Measurements from ENCODE around the gene CALN1.

DNA sequence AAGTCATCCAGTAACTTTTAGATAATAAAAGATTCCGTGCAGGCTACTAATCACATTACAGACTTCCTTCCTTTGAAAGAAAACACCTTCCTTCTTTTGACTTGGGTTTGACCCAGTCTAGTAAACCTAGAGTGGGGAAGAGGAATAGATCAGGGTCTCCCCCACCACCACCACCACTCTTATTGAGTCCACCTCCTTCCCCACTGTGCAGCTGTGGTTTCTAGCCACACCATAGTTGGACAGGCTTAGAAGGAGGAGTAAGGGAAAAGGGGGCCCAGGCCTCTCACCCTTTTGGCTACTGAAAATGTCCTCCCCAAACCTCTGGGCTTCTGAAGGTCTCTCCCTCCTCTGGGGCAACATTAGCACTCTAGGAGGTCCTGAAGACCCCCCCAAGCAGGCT is 372.7 kb downstream of the CALN1 start:
- no peak for TF ChIP-seq POLR2A (IDR thresholded peaks at IDR 0.05)
- TF ChIP-seq, protein P1, sequence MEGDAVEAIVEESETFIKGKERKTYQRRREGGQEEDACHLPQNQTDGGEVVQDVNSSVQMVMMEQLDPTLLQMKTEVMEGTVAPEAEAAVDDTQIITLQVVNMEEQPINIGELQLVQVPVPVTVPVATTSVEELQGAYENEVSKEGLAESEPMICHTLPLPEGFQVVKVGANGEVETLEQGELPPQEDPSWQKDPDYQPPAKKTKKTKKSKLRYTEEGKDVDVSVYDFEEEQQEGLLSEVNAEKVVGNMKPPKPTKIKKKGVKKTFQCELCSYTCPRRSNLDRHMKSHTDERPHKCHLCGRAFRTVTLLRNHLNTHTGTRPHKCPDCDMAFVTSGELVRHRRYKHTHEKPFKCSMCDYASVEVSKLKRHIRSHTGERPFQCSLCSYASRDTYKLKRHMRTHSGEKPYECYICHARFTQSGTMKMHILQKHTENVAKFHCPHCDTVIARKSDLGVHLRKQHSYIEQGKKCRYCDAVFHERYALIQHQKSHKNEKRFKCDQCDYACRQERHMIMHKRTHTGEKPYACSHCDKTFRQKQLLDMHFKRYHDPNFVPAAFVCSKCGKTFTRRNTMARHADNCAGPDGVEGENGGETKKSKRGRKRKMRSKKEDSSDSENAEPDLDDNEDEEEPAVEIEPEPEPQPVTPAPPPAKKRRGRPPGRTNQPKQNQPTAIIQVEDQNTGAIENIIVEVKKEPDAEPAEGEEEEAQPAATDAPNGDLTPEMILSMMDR (IDR thresholded peaks at IDR 0.05), result no peak

Measured in ovary (tissue), 3 donors.